Measurements from ENCODE around the gene OR5L2.
"Not testable (repeated sequence)": the region's sequence is repeated elsewhere in the genome, so short reads cannot be mapped to it uniquely, and the experiment has no call there.

Gene OR5L2

GRCh38 chr11:55826919-55827318, at the start of gene OR5L2:
TSS of gene OR5L2 (plus strand) at chr11:55827219. CDS start at chr11:55827219, 0 bp downstream.
- no peak for DNase-seq

GRCh38 chr11:55791606-55792005, 35.4 kb upstream of the OR5L2 start:
- DNase-seq, result no peak

- DNase-seq, result no peak
These were observed 33.7 kb upstream of the OR5L2 start for GRCh38 chr11:55793321-55793720.

- DNase-seq, result no peak
These were observed 31.8 kb upstream of the OR5L2 start, which contains the start of gene OR5D14 for GRCh38 chr11:55795256-55795655. TSS of gene OR5D14 (plus strand) at chr11:55795556. CDS start at chr11:55795556, 0 bp downstream.

GRCh38 chr11:55806248-55806647, 20.8 kb upstream of the OR5L2 start:
- DNase-seq, result no peak

- DNase-seq, result no peak
These were observed 16.0 kb upstream of the OR5L2 start, which contains the start of gene OR5L1 for GRCh38 chr11:55811067-55811466. TSS of gene OR5L1 (plus strand) at chr11:55811367. CDS start at chr11:55811467, 100 bp downstream.

- DNase-seq, result no peak
These were observed 7.7 kb upstream of the OR5L2 start, which contains the start of gene OR5D18 for GRCh38 chr11:55819330-55819729. TSS of gene OR5D18 (plus strand) at chr11:55819630. CDS start at chr11:55819630, 0 bp downstream.

GRCh38 chr11:55838452-55838851, 11.4 kb downstream of the OR5L2 start, which contains the start of gene OR5D16:
TSS of gene OR5D16 (plus strand) at chr11:55838752. CDS start at chr11:55838752, 0 bp downstream.
- no peak for DNase-seq

GRCh38 chr11:55847453-55847852, 20.4 kb downstream of the OR5L2 start:
- no peak for DNase-seq

- DNase-seq, result no peak
These were observed 22.0 kb downstream of the OR5L2 start for GRCh38 chr11:55849037-55849436.

GRCh38 chr11:55852141-55852540, 25.1 kb downstream of the OR5L2 start:
- no peak for DNase-seq

- DNase-seq, result no peak
These were observed 27.7 kb downstream of the OR5L2 start for GRCh38 chr11:55854704-55855103.

GRCh38 chr11:55867354-55867753, 40.3 kb downstream of the OR5L2 start:
- DNase-seq, result not testable (repeated sequence)

- DNase-seq, result not testable (repeated sequence)
These were observed 45.7 kb downstream of the OR5L2 start for GRCh38 chr11:55872731-55873130.

GRCh38 chr11:55873146-55873545, 46.1 kb downstream of the OR5L2 start:
- DNase-seq, result not testable (repeated sequence)

All from amniotic stem cell (primary cell).